ENCODE results near the gene ZBTB34. TPM values are rescaled to one million over a fixed set of nuclear protein-coding genes. Genes with fewer than 3 reads are reported as not detected.

The ZBTB34 gene
- total RNA-seq, 3 donors from 2014 or later (not counting 1 experiment from before 2014, with no cell fraction given) = 8.9 to 13.9 (median 12.0) TPM

DNA sequence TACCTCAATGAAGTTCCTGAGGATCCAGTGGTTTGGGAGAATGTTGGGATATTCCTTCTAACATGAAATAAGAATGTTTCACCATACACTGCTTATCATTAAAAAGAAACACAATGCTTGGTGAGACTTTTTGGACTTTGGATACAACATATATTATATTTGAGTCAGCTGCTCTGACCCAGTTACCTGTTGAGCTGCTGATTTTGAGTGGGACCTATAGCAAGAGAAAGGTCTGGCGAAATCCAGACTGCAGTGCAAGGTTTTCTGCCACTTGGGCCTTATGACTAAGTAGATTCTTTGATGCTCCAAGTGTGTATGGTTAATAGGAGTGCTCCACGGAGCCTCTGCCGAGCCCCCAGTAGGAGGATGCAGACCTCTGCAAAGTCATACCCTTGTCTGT lies 44.1 kb downstream of the ZBTB34 start:
- Histone ChIP-seq H3K4me1 (ENCODE audit: control insufficient read depth, insufficient read depth, low read length) (no peaks in the 10 kb centered on the region), H3K9me3 (ENCODE audit: control insufficient read depth, insufficient read depth, low read length) (no peaks in the 10 kb centered on the region), H3K27me3 (ENCODE audit: control insufficient read depth, insufficient read depth, low read length) (no peaks in the 10 kb centered on the region), H3K4me3 (ENCODE audit: low read length) (no peak overlapping the region), H3K36me3 (ENCODE audit: control insufficient read depth, insufficient read depth, low read length) (no peaks in the 10 kb centered on the region), H3K27ac (ENCODE audit: low read length) (no peak overlapping the region)
- H3K27me3 Mint-ChIP-seq (ENCODE audit: low read depth in 2 of 2) = peaks cover 0 to 11% of the 10 kb centered on the region in 2 donors
- H3K9me3 Mint-ChIP-seq = no peaks in the 10 kb centered on the region
- no peaks in the 10 kb centered on the region for H3K36me3 Mint-ChIP-seq
- intact Hi-C loops (cut with micrococcal nuclease) = no loop called here
- no peak overlapping the region for H3K4me3 Mint-ChIP-seq
- ATAC-seq (no peak), DNase-seq (no peak)
- H3K27ac Mint-ChIP-seq = no peak overlapping the region
- TF ChIP-seq, protein P1, sequence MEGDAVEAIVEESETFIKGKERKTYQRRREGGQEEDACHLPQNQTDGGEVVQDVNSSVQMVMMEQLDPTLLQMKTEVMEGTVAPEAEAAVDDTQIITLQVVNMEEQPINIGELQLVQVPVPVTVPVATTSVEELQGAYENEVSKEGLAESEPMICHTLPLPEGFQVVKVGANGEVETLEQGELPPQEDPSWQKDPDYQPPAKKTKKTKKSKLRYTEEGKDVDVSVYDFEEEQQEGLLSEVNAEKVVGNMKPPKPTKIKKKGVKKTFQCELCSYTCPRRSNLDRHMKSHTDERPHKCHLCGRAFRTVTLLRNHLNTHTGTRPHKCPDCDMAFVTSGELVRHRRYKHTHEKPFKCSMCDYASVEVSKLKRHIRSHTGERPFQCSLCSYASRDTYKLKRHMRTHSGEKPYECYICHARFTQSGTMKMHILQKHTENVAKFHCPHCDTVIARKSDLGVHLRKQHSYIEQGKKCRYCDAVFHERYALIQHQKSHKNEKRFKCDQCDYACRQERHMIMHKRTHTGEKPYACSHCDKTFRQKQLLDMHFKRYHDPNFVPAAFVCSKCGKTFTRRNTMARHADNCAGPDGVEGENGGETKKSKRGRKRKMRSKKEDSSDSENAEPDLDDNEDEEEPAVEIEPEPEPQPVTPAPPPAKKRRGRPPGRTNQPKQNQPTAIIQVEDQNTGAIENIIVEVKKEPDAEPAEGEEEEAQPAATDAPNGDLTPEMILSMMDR (IDR thresholded peaks at IDR 0.05) = no peak
- H3K4me1 Mint-ChIP-seq = no peaks in the 10 kb centered on the region
- 85% methylated on average over 3 of the region's 3 CpGs for WGBS (ENCODE audit: insufficient coverage)

DNA sequence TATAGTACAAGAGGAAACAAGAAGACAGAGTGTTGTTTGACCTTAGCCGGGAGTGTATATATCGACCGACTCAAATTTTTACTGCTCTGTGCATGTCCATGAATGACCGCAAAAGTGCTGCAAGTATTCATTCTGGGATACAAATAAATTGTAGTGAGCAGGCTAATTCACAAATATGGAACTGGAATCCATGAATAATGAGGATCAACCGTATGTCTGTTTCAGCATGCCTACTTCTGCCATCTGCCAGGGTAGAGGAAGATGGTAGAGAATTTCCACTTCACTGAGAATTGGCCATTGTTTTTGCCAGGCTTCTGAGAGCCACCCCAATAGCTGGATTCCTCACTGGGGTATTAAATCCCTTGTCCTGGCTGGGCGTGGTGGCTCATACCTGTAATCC lies 45.7 kb downstream of the ZBTB34 start:
- intact Hi-C loops (cut with micrococcal nuclease) = no loop called here
- Histone ChIP-seq H3K27ac (ENCODE audit: low read length) (no peak overlapping the region), H3K27me3 (ENCODE audit: control insufficient read depth, insufficient read depth, low read length) (no peaks in the 10 kb centered on the region), H3K4me1 (ENCODE audit: control insufficient read depth, insufficient read depth, low read length) (no peaks in the 10 kb centered on the region), H3K9me3 (ENCODE audit: control insufficient read depth, insufficient read depth, low read length) (no peaks in the 10 kb centered on the region), H3K4me3 (ENCODE audit: low read length) (no peak overlapping the region), H3K36me3 (ENCODE audit: control insufficient read depth, insufficient read depth, low read length) (no peaks in the 10 kb centered on the region)
- TF ChIP-seq, protein P1 (IDR thresholded peaks at IDR 0.05) = no peak
- H3K4me1 Mint-ChIP-seq = no peaks in the 10 kb centered on the region
- H3K9me3 Mint-ChIP-seq = no peaks in the 10 kb centered on the region
- ATAC-seq (no peak), DNase-seq (no peak)
- no peak overlapping the region for H3K27ac Mint-ChIP-seq
- no peak overlapping the region for H3K4me3 Mint-ChIP-seq
- H3K27me3 Mint-ChIP-seq (ENCODE audit: low read depth in 2 of 2) = peaks cover 3 to 11% of the 10 kb centered on the region in 2 donors
- H3K36me3 Mint-ChIP-seq = no peaks in the 10 kb centered on the region
- WGBS (ENCODE audit: insufficient coverage) = 91% methylated on average over 6 of the region's 6 CpGs

DNA sequence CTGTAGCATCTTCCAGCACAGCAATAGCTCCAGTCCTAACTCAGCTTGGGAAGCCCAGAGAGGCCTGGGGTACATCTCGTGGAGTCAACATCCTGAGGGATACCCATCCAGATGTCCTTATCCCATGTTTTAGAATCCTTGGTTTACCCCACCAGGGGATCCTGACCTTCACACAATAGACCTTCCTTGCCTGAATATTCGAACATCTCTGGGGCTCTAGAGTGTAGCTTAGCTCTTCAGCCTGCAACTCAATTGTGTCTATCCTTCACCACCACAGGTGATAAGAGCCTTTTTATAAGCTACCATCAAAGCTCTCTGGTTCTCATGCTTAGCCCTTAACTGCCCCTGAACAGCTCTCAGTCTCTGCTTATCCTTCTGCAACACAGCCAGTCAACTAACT lies 46.6 kb downstream of the ZBTB34 start:
- ATAC-seq (no peak), DNase-seq (no peak)
- no peak overlapping the region for H3K27ac ChIP-seq (ENCODE audit: low read length)
- Mint-ChIP-seq H3K27me3 (ENCODE audit: low read depth in 2 of 2) (peaks cover 7 to 14% of the 10 kb centered on the region in 2 donors), H3K9me3 (no peaks in the 10 kb centered on the region), H3K27ac (no peak overlapping the region), H3K4me1 (no peaks in the 10 kb centered on the region), H3K36me3 (no peaks in the 10 kb centered on the region), H3K4me3 (no peak overlapping the region)
- 76% methylated on average over 2 of the region's 2 CpGs for WGBS (ENCODE audit: insufficient coverage)
- H3K9me3 ChIP-seq (ENCODE audit: control insufficient read depth, insufficient read depth, low read length) = no peaks in the 10 kb centered on the region
- TF ChIP-seq, protein P1 (IDR thresholded peaks at IDR 0.05) = no peak
- H3K27me3 ChIP-seq (ENCODE audit: control insufficient read depth, insufficient read depth, low read length) = no peaks in the 10 kb centered on the region
- intact Hi-C loops (cut with micrococcal nuclease) = no loop called here
- no peaks in the 10 kb centered on the region for H3K36me3 ChIP-seq (ENCODE audit: control insufficient read depth, insufficient read depth, low read length)
- H3K4me3 ChIP-seq (ENCODE audit: low read length) = no peak overlapping the region
- no peaks in the 10 kb centered on the region for H3K4me1 ChIP-seq (ENCODE audit: control insufficient read depth, insufficient read depth, low read length)
